HCT116 (cell line): ENCODE results near the gene MLYCD. TPM values are rescaled to one million over a fixed set of nuclear protein-coding genes. Genes with fewer than 3 reads are reported as not detected.

Experiments used
- ATAC-seq: fragments of 200-7000 bp; cut with Tn5 transposase; 2 replicates; pipeline ENCODE4 v1.9.1; 2020; ENCODE audit warnings: mild to moderate bottlenecking, moderate library complexity
- BruUV-seq: library from RNA; stranded (reverse); fragments of 400-500 nt; replicated peaks from 2 replicates; lab custom pipeline; 2021; lab: Mats Ljungman, UMichigan
- CTCF ChIA-PET: fragments of 300-600 bp; sonication (Branson Sonifier 250); formaldehyde crosslinking; loops from one replicate; lab custom pipeline; 2021; ENCODE audit warnings: antibody characterized with exemption; lab: Charles Lee
- POLR2A ChIA-PET: fragments of 300-600, 350-600 bp; sonication (Branson Sonifier 250); formaldehyde crosslinking; loops from one replicate; lab custom pipeline; 2021; ENCODE audit warnings: antibody characterized with exemption; lab: Charles Lee
- RAD21 ChIA-PET, 2 experiments: fragments of 300-600 bp; sonication (Branson Sonifier 250); formaldehyde crosslinking; loops; one replicate each; lab custom pipeline; 2023; ENCODE audit warnings: low total read pairs in 2 of 2; ENCODE audit not compliant: uncharacterized antibody in 2 of 2, unreplicated experiment in 2 of 2, low non-redundant PET in 1 of 2; lab: Charles Lee
- DNase-seq: peaks from one replicate; pipeline ENCODE4 v3.0.0-alpha.2; 2010; ENCODE audit warnings: low read depth, low spot score
- H2AFZ ChIP-seq: fragments of 200-600 bp; shearing (Covaris generic), sonication (generic); 2 replicates; pipeline ENCODE4 v1.6.1; 2017; ENCODE audit warnings: low read depth, mixed run types, mixed read lengths, antibody characterized with exemption, low read length; ENCODE audit not compliant: poor library complexity, severe bottlenecking
- H3K27ac ChIP-seq: 2 replicates; pipeline ENCODE4 v1.5.1; 2012; ENCODE audit warnings: low read depth, low read length
- H3K27me3 ChIP-seq: fragments of 200-600 bp; sonication (generic); 2 replicates; pipeline ENCODE4 v1.6.1; 2016; ENCODE audit warnings: mixed run types, low read length, mixed read lengths; ENCODE audit not compliant: insufficient read depth
- H3K36me3 ChIP-seq, 2 experiments: fragments of 200-500 bp in 1 of 2; fragments of 200-600 bp in 1 of 2; sonication (Bioruptor generic) in 1 of 2; sonication (generic) in 1 of 2; 2 replicates each; pipeline versions ENCODE4 v1.5.1 to v1.6.1; 2014 to 2016; ENCODE audit warnings: low read length in 2 of 2, inconsistent platforms in 1 of 2, mixed read lengths in 1 of 2, mixed run types in 1 of 2; ENCODE audit not compliant: insufficient read depth in 2 of 2, control insufficient read depth in 1 of 2
- H3K4me1 ChIP-seq, 2 experiments: fragments of 200-600 bp in 1 of 2; sonication (generic) in 1 of 2; 2 replicates each; pipeline versions ENCODE4 v1.5.1 to v1.6.1; 2012 to 2017; ENCODE audit warnings: low read length in 2 of 2, inconsistent platforms in 1 of 2, mild to moderate bottlenecking in 1 of 2, mixed read lengths in 1 of 2, mixed run types in 1 of 2, moderate library complexity in 1 of 2; ENCODE audit not compliant: insufficient read depth in 2 of 2, control insufficient read depth in 1 of 2
- H3K4me2 ChIP-seq: fragments of 200-600 bp; sonication (generic); 2 replicates; pipeline ENCODE4 v1.6.1; 2017; ENCODE audit warnings: mixed run types, low read length, mixed read lengths
- H3K4me3 ChIP-seq, 2 experiments: fragments of 200-600 bp in 1 of 2; sonication (generic) in 1 of 2; replicated peaks in 1 of 2; 2 replicates each; pipeline ENCODE4 v1.5.1; 2011 to 2016; ENCODE audit warnings: low read length in 2 of 2, control low read depth in 1 of 2, low read depth in 1 of 2, mild to moderate bottlenecking in 1 of 2, mixed read lengths in 1 of 2, mixed run types in 1 of 2
- H3K79me2 ChIP-seq: fragments of 200-600 bp; sonication (generic); 2 replicates; pipeline ENCODE4 v1.6.1; 2017; ENCODE audit warnings: mild to moderate bottlenecking, mixed run types, low read length, moderate library complexity, mixed read lengths; ENCODE audit not compliant: insufficient read depth
- H3K9ac ChIP-seq: fragments of 200-600 bp; sonication (generic); 2 replicates; pipeline ENCODE4 v1.6.1; 2016; ENCODE audit warnings: low read length, mixed read lengths
- H3K9me2 ChIP-seq: fragments of 200-600 bp; sonication (generic), shearing (Covaris generic); 2 replicates; pipeline ENCODE4 v1.6.1; 2017; ENCODE audit warnings: mixed run types, mild to moderate bottlenecking, moderate library complexity; ENCODE audit not compliant: insufficient read depth
- H3K9me3 ChIP-seq, 2 experiments: fragments of 200-500 bp in 1 of 2; fragments of 200-600 bp in 1 of 2; sonication (Bioruptor generic) in 1 of 2; sonication (generic) in 1 of 2; 2 replicates each; pipeline ENCODE4 v1.6.1; 2014 to 2017; ENCODE audit warnings: low read length in 2 of 2, mixed read lengths in 2 of 2, inconsistent platforms in 1 of 2, low read depth in 1 of 2, mild to moderate bottlenecking in 1 of 2, mixed run types in 1 of 2, moderate library complexity in 1 of 2; ENCODE audit not compliant: control insufficient read depth in 1 of 2, insufficient read depth in 1 of 2
- H4K20me1 ChIP-seq: fragments of 200-600 bp; sonication (generic), shearing (Covaris generic); 2 replicates; pipeline ENCODE4 v1.6.1; 2017; ENCODE audit warnings: mixed run types, mild to moderate bottlenecking, moderate library complexity; ENCODE audit not compliant: insufficient read depth
- ATF3 ChIP-seq: IDR thresholded peaks from 2 replicates; pipeline ENCODE4 v1.6.1; 2012
- CBX3 ChIP-seq: IDR thresholded peaks from 2 replicates; pipeline ENCODE4 v1.6.1; 2012; ENCODE audit warnings: low read depth
- CEBPB ChIP-seq: IDR thresholded peaks from 2 replicates; pipeline ENCODE4 v1.6.1; 2012; ENCODE audit warnings: low read depth
- EGR1 ChIP-seq: IDR thresholded peaks from 2 replicates; pipeline ENCODE4 v1.6.1; 2012; ENCODE audit warnings: low read depth
- ELF1 ChIP-seq: IDR thresholded peaks from 2 replicates; pipeline ENCODE4 v1.6.1; 2012; ENCODE audit warnings: low read depth, borderline replicate concordance
- EZH2phosphoT487 ChIP-seq: fragments of 200-600 bp; IDR thresholded peaks from 2 replicates; pipeline ENCODE4 v1.6.1; 2018; ENCODE audit warnings: antibody characterized with exemption, borderline replicate concordance
- FOSL1 ChIP-seq: IDR thresholded peaks from 2 replicates; pipeline ENCODE4 v1.6.1; 2012; ENCODE audit warnings: low read depth
- JUND ChIP-seq: IDR thresholded peaks from 2 replicates; pipeline ENCODE4 v1.6.1; 2012
- MAX ChIP-seq: IDR thresholded peaks from 2 replicates; pipeline ENCODE4 v1.6.1; 2012
- POLR2AphosphoS5 ChIP-seq: IDR thresholded peaks from 2 replicates; pipeline ENCODE4 v1.6.1; 2011; ENCODE audit warnings: mild to moderate bottlenecking, low read depth, low read length, moderate library complexity
- RAD21 ChIP-seq: IDR thresholded peaks from 2 replicates; pipeline ENCODE4 v1.6.1; 2012; ENCODE audit warnings: low read depth, mild to moderate bottlenecking
- SIN3A ChIP-seq: IDR thresholded peaks from 2 replicates; pipeline ENCODE4 v1.6.1; 2012; ENCODE audit warnings: low read depth
- SRF ChIP-seq: IDR thresholded peaks from 2 replicates; pipeline ENCODE4 v1.6.1; 2012; ENCODE audit warnings: low read depth
- YY1 ChIP-seq: IDR thresholded peaks from 2 replicates; pipeline ENCODE4 v1.6.1; 2011; ENCODE audit warnings: low read length, low read depth, moderate library complexity, mild to moderate bottlenecking; ENCODE audit not compliant: insufficient replicate concordance; ENCODE audit errors: extremely low read depth
- ZBTB33 ChIP-seq: IDR thresholded peaks from 2 replicates; pipeline ENCODE4 v1.6.1; 2011; ENCODE audit warnings: mild to moderate bottlenecking, low read length, moderate library complexity; ENCODE audit not compliant: insufficient replicate concordance; ENCODE audit errors: extremely low read depth
- ZNF274 ChIP-seq: fragments of 200-500 bp; sonication (Bioruptor generic); IDR thresholded peaks from 2 replicates; pipeline ENCODE4 v1.6.1; 2014; ENCODE audit warnings: mild to moderate bottlenecking, low read depth, low read length, inconsistent platforms
- intact Hi-C: fragments of 100-400 bp; cut with micrococcal nuclease; formaldehyde crosslinking; loops from 2 replicates; pipeline ENCODE4 v1.10.0; 2022
- total RNA-seq: library from RNA; stranded (reverse); gene quantifications from one replicate; pipeline ENCODE4 v1.2.1, GENCODE V29; 2021; ENCODE audit not compliant: unreplicated experiment

MLYCD gene
- total RNA-seq, 1 experiment from 2014 or later, result 3.9 TPM

GRCh38 chr16:83946781-83947566 lies 48.1 kb downstream of the MLYCD start:
- H3K36me3 ChIP-seq, result no peaks in the 10 kb centered on the region
- no peaks in the 10 kb centered on the region for H3K9me2 ChIP-seq
- DNase-seq (no peak), ATAC-seq (no peak)
- TF ChIP-seq SIN3A (no peak), FOSL1 (no peak), EZH2phosphoT487 (no peak), RAD21 (no peak), ATF3 (no peak), ZNF274 (no peak), CBX3 (no peak), SRF (no peak), JUND (no peak), POLR2AphosphoS5 (no peak), CEBPB (no peak), ELF1 (no peak), EGR1 (no peak), YY1 (no peak), ZBTB33 (no peak), MAX (no peak)
- H3K4me2 ChIP-seq, result no peak overlapping the region
- no peak overlapping the region for H3K27ac ChIP-seq
- H4K20me1 ChIP-seq, result no peaks in the 10 kb centered on the region
- no TSS peak for BruUV-seq
- peaks cover under 1 to 1% of the 10 kb centered on the region in 2 experiments; a peak in 2 of 4 replicates for H3K4me1 ChIP-seq
- no peak overlapping the region for H2AFZ ChIP-seq
- intact Hi-C loops, result no loop called here
- POLR2A ChIA-PET, result no interaction called here
- H3K79me2 ChIP-seq, result no peaks in the 10 kb centered on the region
- no peak overlapping the region for H3K4me3 ChIP-seq
- no peaks in the 10 kb centered on the region for H3K9me3 ChIP-seq
- RAD21 ChIA-PET, result no interaction called here
- H3K9ac ChIP-seq, result no peak overlapping the region
- CTCF ChIA-PET, result interaction anchor here (1.4 kb wide), 1 partner anchor 20 kb away, joined by 5 read pairs; no protein-coding TSS in a partner anchor
- no peaks in the 10 kb centered on the region for H3K27me3 ChIP-seq
